ENCODE results near the gene ALB. TPM values are rescaled to one million over a fixed set of nuclear protein-coding genes. Genes with fewer than 3 reads are reported as not detected.

Gene ALB
- total and polyA plus RNA-seq, 2 of the 8 experiments (the other 6 are each of a cell fraction or from before 2014, with no cell fraction given) = 0.12 TPM; not detected in 1

- TF ChIP-seq JUND (IDR thresholded peaks at IDR 0.05; ENCODE audit: low read length) (no peak), BRCA1 (IDR thresholded peaks at IDR 0.05; ENCODE audit: low read depth, low read length) (no peak), HDAC2 (IDR thresholded peaks at IDR 0.05; ENCODE audit: borderline replicate concordance in 1 of 2, low read depth in 2 of 2, low read length in 2 of 2) (peak in 1 of 2 experiments; percentile 51; a peak in 1 of 4 replicates), GTF2F1 (IDR thresholded peaks at IDR 0.05; ENCODE audit: borderline replicate concordance, low read depth, low read length) (no peak), SP1 (IDR thresholded peaks at IDR 0.05; ENCODE audit: low read depth, low read length) (peak; percentile 77), KDM5A (IDR thresholded peaks at IDR 0.05; ENCODE audit: low read length) (no peak), POLR2AphosphoS5 (IDR thresholded peaks at IDR 0.05; ENCODE audit: low read depth, low read length) (no peak), GABPA (IDR thresholded peaks at IDR 0.05; ENCODE audit: borderline replicate concordance, insufficient read depth, low read length) (no peak)
These were observed 49.0 kb downstream of the ALB start (continued) for GRCh38 chr4:73452953-73453700.

Data from H1 (cell line).